Measurements from ENCODE around the gene GJB2.

The GJB2 gene

GRCh38 chr13:20188667-20189553 is 3.8 kb downstream of the GJB2 start:
- H3K4me3 ChIP-seq (ENCODE audit: control insufficient read depth, low read depth, low read length): no peak overlapping the region
- TF ChIP-seq, protein P1, sequence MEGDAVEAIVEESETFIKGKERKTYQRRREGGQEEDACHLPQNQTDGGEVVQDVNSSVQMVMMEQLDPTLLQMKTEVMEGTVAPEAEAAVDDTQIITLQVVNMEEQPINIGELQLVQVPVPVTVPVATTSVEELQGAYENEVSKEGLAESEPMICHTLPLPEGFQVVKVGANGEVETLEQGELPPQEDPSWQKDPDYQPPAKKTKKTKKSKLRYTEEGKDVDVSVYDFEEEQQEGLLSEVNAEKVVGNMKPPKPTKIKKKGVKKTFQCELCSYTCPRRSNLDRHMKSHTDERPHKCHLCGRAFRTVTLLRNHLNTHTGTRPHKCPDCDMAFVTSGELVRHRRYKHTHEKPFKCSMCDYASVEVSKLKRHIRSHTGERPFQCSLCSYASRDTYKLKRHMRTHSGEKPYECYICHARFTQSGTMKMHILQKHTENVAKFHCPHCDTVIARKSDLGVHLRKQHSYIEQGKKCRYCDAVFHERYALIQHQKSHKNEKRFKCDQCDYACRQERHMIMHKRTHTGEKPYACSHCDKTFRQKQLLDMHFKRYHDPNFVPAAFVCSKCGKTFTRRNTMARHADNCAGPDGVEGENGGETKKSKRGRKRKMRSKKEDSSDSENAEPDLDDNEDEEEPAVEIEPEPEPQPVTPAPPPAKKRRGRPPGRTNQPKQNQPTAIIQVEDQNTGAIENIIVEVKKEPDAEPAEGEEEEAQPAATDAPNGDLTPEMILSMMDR (conservative IDR thresholded peaks at IDR 0.05; ENCODE audit: control insufficient read depth, insufficient read depth, low read depth, low read length): no peak
- no peak for DNase-seq (ENCODE audit: low read depth)

DNA sequence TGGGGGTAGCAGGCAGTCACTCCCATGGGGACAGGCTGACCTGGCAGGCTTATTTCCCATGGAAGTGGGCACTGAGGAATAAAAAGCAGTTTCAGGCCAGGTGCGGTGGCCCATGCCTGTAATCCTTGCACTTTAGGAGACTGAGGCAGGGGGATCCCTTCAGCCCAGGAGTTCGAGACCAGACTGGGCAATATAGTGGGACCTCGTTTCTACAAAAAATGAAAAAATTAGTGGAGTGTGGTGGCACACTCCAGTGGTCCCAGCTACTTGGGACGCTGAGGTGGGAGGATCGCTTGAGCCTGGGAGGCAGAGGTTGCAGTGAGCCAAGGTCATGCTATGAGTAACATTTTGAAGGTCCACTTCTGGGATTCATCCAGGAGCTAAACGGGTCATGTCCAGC is 6.0 kb downstream of the GJB2 start:
- no peak for DNase-seq (ENCODE audit: low read depth)
- no peak overlapping the region for H3K4me3 ChIP-seq (ENCODE audit: control insufficient read depth, low read depth, low read length)
- TF ChIP-seq, protein P1 (conservative IDR thresholded peaks at IDR 0.05; ENCODE audit: control insufficient read depth, insufficient read depth, low read depth, low read length): no peak

- H3K4me3 ChIP-seq (ENCODE audit: control insufficient read depth, low read depth, low read length): no peak overlapping the region
- TF ChIP-seq, protein P1 (conservative IDR thresholded peaks at IDR 0.05; ENCODE audit: control insufficient read depth, insufficient read depth, low read depth, low read length): no peak
- DNase-seq (ENCODE audit: low read depth): no peak
These were observed 7.2 kb downstream of the GJB2 start for GRCh38 chr13:20185366-20186056.

GRCh38 chr13:20182231-20182846 is 10.4 kb downstream of the GJB2 start:
- peak; percentile 80 for DNase-seq (ENCODE audit: low read depth)
- H3K4me3 ChIP-seq (ENCODE audit: control insufficient read depth, low read depth, low read length): no peak overlapping the region
- TF ChIP-seq, protein P1 (conservative IDR thresholded peaks at IDR 0.05; ENCODE audit: control insufficient read depth, insufficient read depth, low read depth, low read length): peak; percentile 95

GRCh38 chr13:20181188-20181587 is 11.6 kb downstream of the GJB2 start:
- no peak overlapping the region for H3K4me3 ChIP-seq (ENCODE audit: control insufficient read depth, low read depth, low read length)
- no peak for DNase-seq (ENCODE audit: low read depth)
- TF ChIP-seq, protein P1 (conservative IDR thresholded peaks at IDR 0.05; ENCODE audit: control insufficient read depth, insufficient read depth, low read depth, low read length): no peak

DNA sequence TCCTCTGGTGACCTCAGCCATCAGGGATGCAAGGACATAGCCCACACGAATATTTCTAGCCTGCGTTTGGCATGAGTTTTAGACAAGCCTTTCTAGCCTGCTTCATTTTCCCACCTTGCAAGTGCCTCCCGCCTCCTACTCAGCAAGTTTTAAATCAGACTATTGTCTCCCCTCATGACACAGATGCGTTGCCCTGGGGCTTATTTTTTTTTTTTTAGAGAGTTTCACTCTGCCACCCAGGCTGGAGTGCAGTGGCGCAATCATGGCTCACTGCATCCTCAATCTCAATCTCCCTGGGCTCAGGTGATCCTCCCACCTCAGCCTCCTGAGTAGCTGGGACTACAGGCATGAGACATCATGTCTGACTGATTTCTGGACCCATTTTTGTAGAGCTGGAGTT is 14.6 kb downstream of the GJB2 start:
- no peak overlapping the region for H3K4me3 ChIP-seq (ENCODE audit: control insufficient read depth, low read depth, low read length)
- no peak for DNase-seq (ENCODE audit: low read depth)
- TF ChIP-seq, protein P1 (conservative IDR thresholded peaks at IDR 0.05; ENCODE audit: control insufficient read depth, insufficient read depth, low read depth, low read length): no peak
